Transverse colon (tissue), 4 donors: ENCODE data around the gene GPX2.

Experiments used
- CTCF ChIP-seq, 5 experiments: fragments of 200-600 bp in 3 of 5; fragments of 450-650 bp in 2 of 5; sonication (generic) in 3 of 5; IDR thresholded peaks; 1 replicate in 2 of 5; 2 replicates in 3 of 5; pipeline ENCODE4 v1.5.1; 2016 to 2017; ENCODE audit warnings: antibody characterized with exemption in 5 of 5, inconsistent platforms in 3 of 5, mild to moderate bottlenecking in 2 of 5, moderate library complexity in 1 of 5
- EP300 ChIP-seq: sonication (generic); formaldehyde crosslinking; IDR thresholded peaks from one replicate; pipeline ENCODE4 v1.6.1; 2017; ENCODE audit warnings: antibody characterized with exemption, low read depth
- POLR2A ChIP-seq: fragments of 450-650 bp; IDR thresholded peaks from one replicate; pipeline ENCODE4 v1.6.1; 2016; ENCODE audit warnings: antibody characterized with exemption, mild to moderate bottlenecking, moderate library complexity
- POLR2AphosphoS5 ChIP-seq, 3 donors: sonication (generic); formaldehyde crosslinking; IDR thresholded peaks; one replicate each; pipeline ENCODE4 v1.6.1; 2016; ENCODE audit warnings: antibody characterized with exemption in 3 of 3

GRCh38 chr14:64938972-64939816, 3.4 kb downstream of the GPX2 start:
- TF ChIP-seq CTCF (IDR thresholded peaks at IDR 0.05) (no peak), POLR2A (no peak), POLR2AphosphoS5 (IDR thresholded peaks at IDR 0.05) (no peak), EP300 (no peak)
